NCI-H1092 (cell line): ENCODE data around the gene PLK1.

Experiments used
- DNase-seq: peaks from one replicate; lab custom pipeline; 2025; lab: John Stamatoyannopoulos, UW

Gene PLK1

GRCh38 chr16:23679986-23680336 lies 1.3 kb downstream of the PLK1 start:
- DNase-seq: no peak

GRCh38 chr16:23682181-23682580 lies 3.5 kb downstream of the PLK1 start:
- DNase-seq: no peak

GRCh38 chr16:23683487-23683886 lies 4.8 kb downstream of the PLK1 start:
- DNase-seq: no peak

- DNase-seq: no peak
Measured at GRCh38 chr16:23687034-23687808, 8.5 kb downstream of the PLK1 start.

GRCh38 chr16:23689442-23690187 lies 10.9 kb downstream of the PLK1 start:
- DNase-seq: no peak

GRCh38 chr16:23690771-23691482 lies 12.2 kb downstream of the PLK1 start:
- DNase-seq: no peak

- DNase-seq: no peak
Measured at GRCh38 chr16:23691483-23692189, 12.9 kb downstream of the PLK1 start.

- no peak for DNase-seq
Measured at GRCh38 chr16:23692190-23692837, 13.6 kb downstream of the PLK1 start.

- DNase-seq: no peak
Measured at GRCh38 chr16:23694265-23694643, 15.6 kb downstream of the PLK1 start.

GRCh38 chr16:23694644-23695373 lies 16.1 kb downstream of the PLK1 start:
- no peak for DNase-seq

GRCh38 chr16:23695756-23696155 lies 17.1 kb downstream of the PLK1 start:
- no peak for DNase-seq

GRCh38 chr16:23699100-23699499 lies 20.4 kb downstream of the PLK1 start:
- DNase-seq: no peak

GRCh38 chr16:23700093-23700492 lies 21.4 kb downstream of the PLK1 start:
- DNase-seq: no peak

GRCh38 chr16:23700509-23700908 lies 21.8 kb downstream of the PLK1 start:
- DNase-seq: peak; percentile 1

GRCh38 chr16:23701045-23701444 lies 22.4 kb downstream of the PLK1 start:
- no peak for DNase-seq

- DNase-seq: no peak
Measured at GRCh38 chr16:23702951-23703350, 24.3 kb downstream of the PLK1 start.

- DNase-seq: no peak
Measured at GRCh38 chr16:23704772-23705516, 26.3 kb downstream of the PLK1 start.

GRCh38 chr16:23705517-23705902 lies 26.8 kb downstream of the PLK1 start:
- DNase-seq: no peak

- DNase-seq: no peak
Measured at GRCh38 chr16:23706439-23706838, 27.8 kb downstream of the PLK1 start.

- DNase-seq: no peak
Measured at GRCh38 chr16:23709536-23709935, 30.8 kb downstream of the PLK1 start.
